AG04449 (cell line): Measurements from ENCODE around the gene AUNIP.
"Not testable (repeated sequence)": the region's sequence is repeated elsewhere in the genome, so short reads cannot be mapped to it uniquely, and the experiment has no call there.

Experiments
- CTCF ChIA-PET: fragments of 350-600 bp; formaldehyde crosslinking; extraction: SDS; loops from one replicate; lab custom pipeline; 2021; ENCODE audit warnings: antibody characterized with exemption; lab: Yijun Ruan, JAX
- POLR2A ChIA-PET: fragments of 400-600, 350-600 bp; formaldehyde crosslinking; extraction: SDS; loops from one replicate; lab custom pipeline; 2020; ENCODE audit warnings: antibody characterized with exemption, inconsistent platforms; lab: Yijun Ruan, JAX
- DNase-seq: peaks from one replicate; pipeline ENCODE4 v3.0.0-alpha.2; 2010; ENCODE audit warnings: low read depth, low spot score
- H3K4me3 ChIP-seq: 2 replicates; pipeline ENCODE4 v1.5.1; 2011; ENCODE audit warnings: low read depth, mild to moderate bottlenecking, control low read depth, low read length
- CTCF ChIP-seq: IDR thresholded peaks from one replicate; pipeline ENCODE4 v1.5.1; 2011; ENCODE audit warnings: mild to moderate bottlenecking, moderate library complexity, low read length, control low read depth, inconsistent platforms; ENCODE audit not compliant: insufficient read depth; ENCODE audit errors: missing control alignments

AUNIP gene

GRCh38 chr1:25845664-25846063, 13.6 kb downstream of the AUNIP start:
- POLR2A ChIA-PET: no interaction called here
- CTCF ChIA-PET: interaction anchor here (1.3 to 1.4 kb wide), 3 partner anchors 17 to 237 kb away, joined by 3 to 7 read pairs (median 3); no protein-coding TSS in a partner anchor

GRCh38 chr1:25844536-25845337, 14.5 kb downstream of the AUNIP start:
- no peak for TF ChIP-seq CTCF
- no peak overlapping the region for H3K4me3 ChIP-seq
- ChIA-PET CTCF (interaction anchor here (1.3 to 1.4 kb wide), 4 partner anchors 11 to 236 kb away, joined by 3 to 7 read pairs (median 3); no protein-coding TSS in a partner anchor), POLR2A (no interaction called here)
- DNase-seq: no peak

More at GRCh38 chr1:25845664-25846063, 13.6 kb downstream of the AUNIP start:
- H3K4me3 ChIP-seq: no peak overlapping the region
- TF ChIP-seq CTCF: no peak
- DNase-seq: no peak

- CTCF ChIA-PET: interaction anchor here (1.3 kb wide), 1 partner anchor 10 kb away, joined by 3 read pairs; no protein-coding TSS in a partner anchor
- no peak overlapping the region for H3K4me3 ChIP-seq
- no peak for DNase-seq
- TF ChIP-seq CTCF: no peak
- POLR2A ChIA-PET: no interaction called here
Measured at GRCh38 chr1:25843483-25843882, 15.8 kb downstream of the AUNIP start.

- POLR2A ChIA-PET, DNase-seq: not testable (repeated sequence)
- CTCF ChIA-PET: interaction anchor here (0.7 to 1.9 kb wide), 6 partner anchors 9 to 158 kb away, joined by 3 to 4 read pairs (median 4); partner anchors contain the start of genes PAFAH2 and PAQR7
Measured at GRCh38 chr1:25839808-25840207, 19.4 kb downstream of the AUNIP start.

GRCh38 chr1:25837262-25837875, 21.9 kb downstream of the AUNIP start:
- TF ChIP-seq CTCF: peak; percentile 27
- CTCF ChIA-PET: interaction anchor here (1.0 to 1.5 kb wide), 9 partner anchors 8 to 307 kb away, joined by 3 to 7 read pairs (median 3); no protein-coding TSS in a partner anchor
- POLR2A ChIA-PET: interaction anchor here (0.6 kb wide), 1 partner anchor 443 kb away, joined by 3 read pairs; no protein-coding TSS in a partner anchor
- no peak for DNase-seq
- H3K4me3 ChIP-seq: no peak overlapping the region

More at GRCh38 chr1:25839808-25840207, 19.4 kb downstream of the AUNIP start:
- not testable (repeated sequence) for H3K4me3 ChIP-seq

GRCh38 chr1:25836695-25837094, 22.6 kb downstream of the AUNIP start:
- no peak for TF ChIP-seq CTCF
- no peak for DNase-seq
- ChIA-PET POLR2A (no interaction called here), CTCF (interaction anchor here (1.0 to 1.5 kb wide), 9 partner anchors 8 to 308 kb away, joined by 3 to 7 read pairs (median 3); no protein-coding TSS in a partner anchor)
- H3K4me3 ChIP-seq: no peak overlapping the region
